GM12878 (cell line): ENCODE data around the gene FUZ. TPM values are rescaled to one million over a fixed set of nuclear protein-coding genes. Genes with fewer than 3 reads are reported as not detected.

Experiments used
- EGR1 ChIP-seq, 2 experiments: IDR thresholded peaks; 1 replicate in 1 of 2; 2 replicates in 1 of 2; pipeline ENCODE4 v1.6.1; 2011 to 2012; ENCODE audit warnings: low read depth in 2 of 2, low read length in 2 of 2, borderline replicate concordance in 1 of 2, mild to moderate bottlenecking in 1 of 2, moderate library complexity in 1 of 2
- ESRRA ChIP-seq: IDR thresholded peaks from 2 replicates; pipeline ENCODE4 v1.6.1; 2012; ENCODE audit warnings: mild to moderate bottlenecking, low read length, improper control_type of control experiment
- FOS ChIP-seq: IDR thresholded peaks from 3 replicates; pipeline ENCODE4 v1.6.1; 2011; ENCODE audit warnings: borderline replicate concordance; ENCODE audit not compliant: insufficient read length; ENCODE audit errors: extremely low read depth
- LARP7 ChIP-seq: fragments of 450-650 bp; IDR thresholded peaks from 2 replicates; pipeline ENCODE4 v1.6.1; 2017; ENCODE audit warnings: mild to moderate bottlenecking
- MAX ChIP-seq: IDR thresholded peaks from 2 replicates; pipeline ENCODE4 v1.6.1; 2012; ENCODE audit warnings: low read depth, low read length, improper control_type of control experiment
- NBN ChIP-seq: fragments of 450-650 bp; IDR thresholded peaks from 2 replicates; pipeline ENCODE4 v1.6.1; 2016
- NRF1 ChIP-seq: conservative IDR thresholded peaks from 2 replicates; pipeline ENCODE4 v1.6.1; 2011; ENCODE audit warnings: mild to moderate bottlenecking, low read depth, low read length, improper control_type of control experiment
- POLR2AphosphoS5 ChIP-seq: IDR thresholded peaks from 2 replicates; pipeline ENCODE4 v1.6.1; 2011; ENCODE audit warnings: mild to moderate bottlenecking, low read length, inconsistent platforms
- SMAD5 ChIP-seq: IDR thresholded peaks from 2 replicates; pipeline ENCODE4 v1.6.1; 2016; ENCODE audit warnings: antibody characterized with exemption, low read depth
- TCF7 ChIP-seq: IDR thresholded peaks from 2 replicates; pipeline ENCODE4 v1.6.1; 2014; ENCODE audit warnings: antibody characterized with exemption, borderline replicate concordance
- ZNF687 ChIP-seq: fragments of 450-650 bp; IDR thresholded peaks from 2 replicates; pipeline ENCODE4 v1.6.1; 2017; ENCODE audit warnings: mild to moderate bottlenecking, moderate library complexity
- polyA plus RNA-seq, 11 experiments: library from polyadenylated mRNA; depleted of rRNA in 4 of 11; unstranded in 6 of 11; stranded (reverse) in 5 of 11; fragments of >200 nt; fragmentation: Nextera tagmentation in 4 of 11; fragmentation: Illumina TruSeq in 1 of 11; extraction: Ambion mirVana in 4 of 11; extraction: Trizol in 1 of 11; gene quantifications; 1 replicate in 1 of 11; 2 replicates in 10 of 11; pipeline versions ENCODE4 v1.2.1 to v1.2.3, GENCODE V29; 2011 to 2016; ENCODE audit warnings: inconsistent platforms in 2 of 11, missing spikeins in 2 of 11, low read depth in 1 of 11
- total RNA-seq, 4 experiments: library from RNA; depleted of rRNA in 3 of 4; stranded (reverse); fragments of >200 nt in 3 of 4; fragmentation: Illumina TruSeq in 1 of 4; extraction: Trizol in 1 of 4; gene quantifications; 2 replicates each; pipeline versions ENCODE4 v1.2.1 to v1.2.3, GENCODE V29; 2013 to 2021
- TF ChIP-seq, protein P1 (sequence below): fragments of 450-650 bp; formaldehyde crosslinking; IDR thresholded peaks from 2 replicates; pipeline ENCODE4 v1.4.0; 2020; ENCODE audit warnings: mild to moderate bottlenecking, moderate library complexity
- TF ChIP-seq, protein P2 (sequence below): fragments of 450-650 bp; formaldehyde crosslinking; IDR thresholded peaks from 2 replicates; pipeline ENCODE4 v1.4.0; 2022; ENCODE audit warnings: mild to moderate bottlenecking, moderate library complexity
- TF ChIP-seq, protein P3 (sequence below): fragments of 450-650 bp; conservative IDR thresholded peaks from 2 replicates; pipeline ENCODE4 v1.6.1; 2017; ENCODE audit warnings: mild to moderate bottlenecking, moderate library complexity

FUZ gene
- total and polyA plus RNA-seq, 10 of the 15 experiments (the other 5 are each of a cell fraction or from before 2014, with no cell fraction given) = 0.18 to 11.5 (median 8.8) TPM

DNA sequence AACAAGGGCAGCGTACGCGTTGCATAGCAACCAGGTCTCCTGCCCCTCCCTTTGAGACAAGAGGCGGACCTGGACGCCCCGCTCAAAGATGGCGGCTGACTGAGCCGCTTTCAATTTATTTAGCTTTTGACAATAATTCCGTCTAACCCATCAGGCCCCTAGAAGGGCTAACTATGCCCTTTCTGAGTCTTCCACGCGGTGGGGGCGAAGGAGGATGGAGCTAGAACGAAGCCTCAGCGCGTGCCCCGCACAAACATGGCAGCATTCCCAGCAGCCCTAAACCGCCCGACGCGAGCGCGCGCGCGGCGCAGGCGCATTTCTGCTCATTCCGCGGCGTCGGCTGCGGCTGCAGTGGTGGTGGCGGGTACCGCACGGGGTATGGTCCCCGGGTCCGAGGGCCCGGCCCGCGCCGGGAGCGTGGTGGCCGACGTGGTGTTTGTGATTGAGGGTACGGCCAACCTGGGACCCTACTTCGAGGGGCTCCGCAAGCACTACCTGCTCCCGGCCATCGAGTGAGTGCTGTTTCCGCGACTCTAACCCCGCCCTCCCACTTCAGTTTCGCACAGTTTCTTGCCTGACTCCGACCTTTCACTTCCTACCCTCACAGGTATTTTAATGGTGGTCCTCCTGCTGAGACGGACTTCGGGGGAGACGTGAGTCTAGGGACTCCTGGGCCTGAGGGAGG is 5.0 kb upstream of the FUZ start, which contains the start of gene MED25 (continued):
- TF ChIP-seq, protein P1, sequence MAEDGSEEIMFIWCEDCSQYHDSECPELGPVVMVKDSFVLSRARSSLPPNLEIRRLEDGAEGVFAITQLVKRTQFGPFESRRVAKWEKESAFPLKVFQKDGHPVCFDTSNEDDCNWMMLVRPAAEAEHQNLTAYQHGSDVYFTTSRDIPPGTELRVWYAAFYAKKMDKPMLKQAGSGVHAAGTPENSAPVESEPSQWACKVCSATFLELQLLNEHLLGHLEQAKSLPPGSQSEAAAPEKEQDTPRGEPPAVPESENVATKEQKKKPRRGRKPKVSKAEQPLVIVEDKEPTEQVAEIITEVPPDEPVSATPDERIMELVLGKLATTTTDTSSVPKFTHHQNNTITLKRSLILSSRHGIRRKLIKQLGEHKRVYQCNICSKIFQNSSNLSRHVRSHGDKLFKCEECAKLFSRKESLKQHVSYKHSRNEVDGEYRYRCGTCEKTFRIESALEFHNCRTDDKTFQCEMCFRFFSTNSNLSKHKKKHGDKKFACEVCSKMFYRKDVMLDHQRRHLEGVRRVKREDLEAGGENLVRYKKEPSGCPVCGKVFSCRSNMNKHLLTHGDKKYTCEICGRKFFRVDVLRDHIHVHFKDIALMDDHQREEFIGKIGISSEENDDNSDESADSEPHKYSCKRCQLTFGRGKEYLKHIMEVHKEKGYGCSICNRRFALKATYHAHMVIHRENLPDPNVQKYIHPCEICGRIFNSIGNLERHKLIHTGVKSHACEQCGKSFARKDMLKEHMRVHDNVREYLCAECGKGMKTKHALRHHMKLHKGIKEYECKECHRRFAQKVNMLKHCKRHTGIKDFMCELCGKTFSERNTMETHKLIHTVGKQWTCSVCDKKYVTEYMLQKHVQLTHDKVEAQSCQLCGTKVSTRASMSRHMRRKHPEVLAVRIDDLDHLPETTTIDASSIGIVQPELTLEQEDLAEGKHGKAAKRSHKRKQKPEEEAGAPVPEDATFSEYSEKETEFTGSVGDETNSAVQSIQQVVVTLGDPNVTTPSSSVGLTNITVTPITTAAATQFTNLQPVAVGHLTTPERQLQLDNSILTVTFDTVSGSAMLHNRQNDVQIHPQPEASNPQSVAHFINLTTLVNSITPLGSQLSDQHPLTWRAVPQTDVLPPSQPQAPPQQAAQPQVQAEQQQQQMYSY (CRISPR knock-in tag) = no peak
- TF ChIP-seq ZNF687 (no peak), POLR2AphosphoS5 (peak; percentile 57; the same call in 1 of the 2 replicates), LARP7 (peak; percentile 88), TCF7 (no peak), SMAD5 (no peak), NBN (peak; percentile 76; the same call in 1 of the 2 replicates), NRF1 (peak; percentile 59), EGR1 (IDR thresholded peaks at IDR 0.05; ENCODE audit: borderline replicate concordance in 1 of 2, low read depth in 2 of 2, low read length in 2 of 2) (no peak), FOS (no peak), ESRRA (no peak), MAX (no peak)
- TF ChIP-seq, protein P2, sequence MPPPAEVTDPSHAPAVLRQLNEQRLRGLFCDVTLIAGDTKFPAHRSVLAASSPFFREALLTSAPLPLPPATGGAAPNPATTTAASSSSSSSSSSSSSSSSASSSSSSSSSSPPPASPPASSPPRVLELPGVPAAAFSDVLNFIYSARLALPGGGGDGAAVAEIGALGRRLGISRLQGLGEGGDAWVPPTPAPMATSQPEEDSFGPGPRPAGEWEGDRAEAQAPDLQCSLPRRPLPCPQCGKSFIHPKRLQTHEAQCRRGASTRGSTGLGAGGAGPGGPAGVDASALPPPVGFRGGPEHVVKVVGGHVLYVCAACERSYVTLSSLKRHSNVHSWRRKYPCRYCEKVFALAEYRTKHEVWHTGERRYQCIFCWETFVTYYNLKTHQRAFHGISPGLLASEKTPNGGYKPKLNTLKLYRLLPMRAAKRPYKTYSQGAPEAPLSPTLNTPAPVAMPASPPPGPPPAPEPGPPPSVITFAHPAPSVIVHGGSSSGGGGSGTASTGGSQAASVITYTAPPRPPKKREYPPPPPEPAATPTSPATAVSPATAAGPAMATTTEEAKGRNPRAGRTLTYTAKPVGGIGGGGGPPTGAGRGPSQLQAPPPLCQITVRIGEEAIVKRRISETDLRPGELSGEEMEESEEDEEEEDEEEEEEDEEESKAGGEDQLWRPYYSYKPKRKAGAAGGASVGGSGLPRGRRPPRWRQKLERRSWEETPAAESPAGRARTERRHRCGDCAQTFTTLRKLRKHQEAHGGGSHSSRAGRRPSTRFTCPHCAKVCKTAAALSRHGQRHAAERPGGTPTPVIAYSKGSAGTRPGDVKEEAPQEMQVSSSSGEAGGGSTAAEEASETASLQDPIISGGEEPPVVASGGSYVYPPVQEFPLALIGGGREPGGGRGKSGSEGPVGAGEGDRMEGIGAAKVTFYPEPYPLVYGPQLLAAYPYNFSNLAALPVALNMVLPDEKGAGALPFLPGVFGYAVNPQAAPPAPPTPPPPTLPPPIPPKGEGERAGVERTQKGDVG (CRISPR knock-in tag) = no peak
- TF ChIP-seq, protein P3, sequence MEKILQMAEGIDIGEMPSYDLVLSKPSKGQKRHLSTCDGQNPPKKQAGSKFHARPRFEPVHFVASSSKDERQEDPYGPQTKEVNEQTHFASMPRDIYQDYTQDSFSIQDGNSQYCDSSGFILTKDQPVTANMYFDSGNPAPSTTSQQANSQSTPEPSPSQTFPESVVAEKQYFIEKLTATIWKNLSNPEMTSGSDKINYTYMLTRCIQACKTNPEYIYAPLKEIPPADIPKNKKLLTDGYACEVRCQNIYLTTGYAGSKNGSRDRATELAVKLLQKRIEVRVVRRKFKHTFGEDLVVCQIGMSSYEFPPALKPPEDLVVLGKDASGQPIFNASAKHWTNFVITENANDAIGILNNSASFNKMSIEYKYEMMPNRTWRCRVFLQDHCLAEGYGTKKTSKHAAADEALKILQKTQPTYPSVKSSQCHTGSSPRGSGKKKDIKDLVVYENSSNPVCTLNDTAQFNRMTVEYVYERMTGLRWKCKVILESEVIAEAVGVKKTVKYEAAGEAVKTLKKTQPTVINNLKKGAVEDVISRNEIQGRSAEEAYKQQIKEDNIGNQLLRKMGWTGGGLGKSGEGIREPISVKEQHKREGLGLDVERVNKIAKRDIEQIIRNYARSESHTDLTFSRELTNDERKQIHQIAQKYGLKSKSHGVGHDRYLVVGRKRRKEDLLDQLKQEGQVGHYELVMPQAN = peak; percentile 32; the same call in 1 of the 2 replicates
